ENCODE results near the gene TNS3.

TNS3 gene

GRCh38 chr7:47393406-47393805, 188.5 kb downstream of the TNS3 start:
- H3K36me3 ChIP-seq (ENCODE audit: control insufficient read depth in 2 of 2, insufficient read depth in 2 of 2, low read length in 2 of 2), result peaks cover 27 to 31% of the 10 kb centered on the region in 2 donors
- H3K9me3 ChIP-seq (ENCODE audit: control insufficient read depth in 2 of 2, low read length in 2 of 2), result no peaks in the 10 kb centered on the region

GRCh38 chr7:47392241-47392759, 189.6 kb downstream of the TNS3 start:
- H3K4me1 ChIP-seq (ENCODE audit: control insufficient read depth, insufficient read depth, low read length), result peaks cover 13% of the 10 kb centered on the region
- no peaks in the 10 kb centered on the region for H3K9me3 ChIP-seq (ENCODE audit: control insufficient read depth in 2 of 2, low read length in 2 of 2)
- no peak overlapping the region for H3K4me3 ChIP-seq (ENCODE audit: low read length in 2 of 2)
- H3K27me3 ChIP-seq (ENCODE audit: control insufficient read depth in 1 of 2, insufficient read depth in 2 of 2, low read length in 2 of 2), result no peaks in the 10 kb centered on the region
- no peak overlapping the region for H3K9ac ChIP-seq (ENCODE audit: low read length in 2 of 2)
- H3K27ac ChIP-seq (ENCODE audit: low read length), result no peak overlapping the region
- H3K36me3 ChIP-seq (ENCODE audit: control insufficient read depth in 2 of 2, insufficient read depth in 2 of 2, low read length in 2 of 2), result peaks cover 31% of the 10 kb centered on the region in 2 donors

More at GRCh38 chr7:47393406-47393805, 188.5 kb downstream of the TNS3 start:
- no peak overlapping the region for H3K9ac ChIP-seq (ENCODE audit: low read length in 2 of 2)
- peaks cover 13% of the 10 kb centered on the region for H3K4me1 ChIP-seq (ENCODE audit: control insufficient read depth, insufficient read depth, low read length)
- no peak overlapping the region for H3K4me3 ChIP-seq (ENCODE audit: low read length in 2 of 2)
- no peaks in the 10 kb centered on the region for H3K27me3 ChIP-seq (ENCODE audit: control insufficient read depth in 1 of 2, insufficient read depth in 2 of 2, low read length in 2 of 2)
- H3K27ac ChIP-seq (ENCODE audit: low read length), result no peak overlapping the region

GRCh38 chr7:47391726-47392125, 190.2 kb downstream of the TNS3 start:
- no peak overlapping the region for H3K27ac ChIP-seq (ENCODE audit: low read length)
- peaks cover 29 to 31% of the 10 kb centered on the region in 2 donors for H3K36me3 ChIP-seq (ENCODE audit: control insufficient read depth in 2 of 2, insufficient read depth in 2 of 2, low read length in 2 of 2)
- no peak overlapping the region for H3K9ac ChIP-seq (ENCODE audit: low read length in 2 of 2)
- no peak overlapping the region for H3K4me3 ChIP-seq (ENCODE audit: low read length in 2 of 2)
- no peaks in the 10 kb centered on the region for H3K27me3 ChIP-seq (ENCODE audit: control insufficient read depth in 1 of 2, insufficient read depth in 2 of 2, low read length in 2 of 2)
- H3K9me3 ChIP-seq (ENCODE audit: control insufficient read depth in 2 of 2, low read length in 2 of 2), result no peaks in the 10 kb centered on the region
- peaks cover 13% of the 10 kb centered on the region for H3K4me1 ChIP-seq (ENCODE audit: control insufficient read depth, insufficient read depth, low read length)

DNA sequence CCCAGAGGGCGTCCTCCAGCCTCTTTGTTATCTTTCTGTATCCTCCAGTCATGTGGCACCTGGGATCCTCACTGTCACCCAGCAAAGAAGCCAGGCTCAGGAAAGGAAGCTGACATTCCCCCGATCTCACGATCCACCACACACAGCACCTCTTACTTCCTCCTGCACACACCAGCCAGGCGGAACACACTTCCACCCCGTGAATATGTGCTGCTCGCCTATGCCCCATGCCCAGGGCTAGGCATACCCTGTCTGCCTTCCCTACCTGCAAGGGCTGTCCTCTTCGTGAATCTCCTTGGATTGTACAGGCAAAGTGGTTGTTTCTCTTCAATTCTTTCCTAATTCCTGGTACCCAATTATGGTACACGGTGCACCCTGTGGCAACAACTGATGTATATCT, 191.0 kb downstream of the TNS3 start:
- peaks cover 22 to 25% of the 10 kb centered on the region in 2 donors for H3K36me3 ChIP-seq (ENCODE audit: control insufficient read depth in 2 of 2, insufficient read depth in 2 of 2, low read length in 2 of 2)
- no peaks in the 10 kb centered on the region for H3K27me3 ChIP-seq (ENCODE audit: control insufficient read depth in 1 of 2, insufficient read depth in 2 of 2, low read length in 2 of 2)
- no peak overlapping the region for H3K27ac ChIP-seq (ENCODE audit: low read length)
- H3K4me3 ChIP-seq (ENCODE audit: low read length in 2 of 2), result no peak overlapping the region
- H3K9ac ChIP-seq (ENCODE audit: low read length in 2 of 2), result no peak overlapping the region
- no peaks in the 10 kb centered on the region for H3K9me3 ChIP-seq (ENCODE audit: control insufficient read depth in 2 of 2, low read length in 2 of 2)
- H3K4me1 ChIP-seq (ENCODE audit: control insufficient read depth, insufficient read depth, low read length), result peaks cover 13% of the 10 kb centered on the region

- Histone ChIP-seq H3K27me3 (ENCODE audit: control insufficient read depth in 1 of 2, insufficient read depth in 2 of 2, low read length in 2 of 2) (no peaks in the 10 kb centered on the region), H3K27ac (ENCODE audit: low read length) (no peak overlapping the region), H3K9me3 (ENCODE audit: control insufficient read depth in 2 of 2, low read length in 2 of 2) (no peaks in the 10 kb centered on the region), H3K4me3 (ENCODE audit: low read length in 2 of 2) (no peak overlapping the region), H3K36me3 (ENCODE audit: control insufficient read depth in 2 of 2, insufficient read depth in 2 of 2, low read length in 2 of 2) (peaks cover 14 to 19% of the 10 kb centered on the region in 2 donors), H3K9ac (ENCODE audit: low read length in 2 of 2) (no peak overlapping the region), H3K4me1 (ENCODE audit: control insufficient read depth, insufficient read depth, low read length) (peaks cover 13% of the 10 kb centered on the region)
Observed at GRCh38 chr7:47389923-47390630, 191.8 kb downstream of the TNS3 start.

DNA sequence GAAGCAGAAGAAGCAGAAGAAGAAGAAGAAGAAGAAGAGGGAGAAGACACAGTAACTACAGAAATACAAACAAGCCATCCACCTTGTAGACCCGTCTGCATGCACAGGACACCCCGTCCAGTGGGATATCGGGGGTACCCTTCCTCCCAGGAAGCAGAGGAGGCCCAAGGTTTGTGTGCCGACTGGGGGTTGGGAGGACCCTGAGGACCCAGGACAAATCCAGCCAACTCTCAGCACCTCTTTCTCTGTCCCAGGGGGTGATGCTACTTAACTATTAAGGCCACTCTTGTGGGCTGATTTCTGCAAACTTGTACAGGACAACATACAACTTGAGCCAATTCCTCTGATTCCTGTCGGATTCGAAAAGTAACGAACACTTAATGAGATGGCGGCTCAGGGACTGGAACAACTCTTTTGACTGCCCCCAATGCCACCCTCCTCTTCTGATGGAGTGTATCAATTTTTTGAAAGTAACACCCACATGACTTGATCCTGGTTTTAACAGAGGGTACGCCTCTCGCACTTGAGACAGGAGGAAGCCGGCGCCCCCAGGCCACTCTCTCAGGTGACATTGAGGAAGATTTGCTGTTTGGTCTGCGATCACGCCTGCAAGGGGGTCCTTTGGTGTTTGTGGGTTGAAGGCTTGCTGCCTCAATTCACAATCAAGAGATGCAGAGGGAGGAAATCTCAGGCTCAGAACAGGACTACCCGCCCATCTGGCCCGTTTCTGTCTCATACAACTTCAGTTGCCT, 192.6 kb downstream of the TNS3 start:
- Histone ChIP-seq H3K9me3 (ENCODE audit: control insufficient read depth in 2 of 2, low read length in 2 of 2) (no peaks in the 10 kb centered on the region), H3K36me3 (ENCODE audit: control insufficient read depth in 2 of 2, insufficient read depth in 2 of 2, low read length in 2 of 2) (peaks cover 10 to 15% of the 10 kb centered on the region in 2 donors), H3K4me3 (ENCODE audit: low read length in 2 of 2) (no peak overlapping the region), H3K4me1 (ENCODE audit: control insufficient read depth, insufficient read depth, low read length) (peaks cover 13% of the 10 kb centered on the region), H3K9ac (ENCODE audit: low read length in 2 of 2) (no peak overlapping the region), H3K27ac (ENCODE audit: low read length) (no peak overlapping the region), H3K27me3 (ENCODE audit: control insufficient read depth in 1 of 2, insufficient read depth in 2 of 2, low read length in 2 of 2) (no peaks in the 10 kb centered on the region)

GRCh38 chr7:47387506-47387905, 194.4 kb downstream of the TNS3 start:
- Histone ChIP-seq H3K9ac (ENCODE audit: low read length in 2 of 2) (no peak overlapping the region), H3K27me3 (ENCODE audit: control insufficient read depth in 1 of 2, insufficient read depth in 2 of 2, low read length in 2 of 2) (no peaks in the 10 kb centered on the region), H3K27ac (ENCODE audit: low read length) (no peak overlapping the region), H3K9me3 (ENCODE audit: control insufficient read depth in 2 of 2, low read length in 2 of 2) (no peaks in the 10 kb centered on the region), H3K4me1 (ENCODE audit: control insufficient read depth, insufficient read depth, low read length) (peaks cover 8% of the 10 kb centered on the region), H3K4me3 (ENCODE audit: low read length in 2 of 2) (no peak overlapping the region), H3K36me3 (ENCODE audit: control insufficient read depth in 2 of 2, insufficient read depth in 2 of 2, low read length in 2 of 2) (peaks cover 7 to 10% of the 10 kb centered on the region in 2 donors)

DNA sequence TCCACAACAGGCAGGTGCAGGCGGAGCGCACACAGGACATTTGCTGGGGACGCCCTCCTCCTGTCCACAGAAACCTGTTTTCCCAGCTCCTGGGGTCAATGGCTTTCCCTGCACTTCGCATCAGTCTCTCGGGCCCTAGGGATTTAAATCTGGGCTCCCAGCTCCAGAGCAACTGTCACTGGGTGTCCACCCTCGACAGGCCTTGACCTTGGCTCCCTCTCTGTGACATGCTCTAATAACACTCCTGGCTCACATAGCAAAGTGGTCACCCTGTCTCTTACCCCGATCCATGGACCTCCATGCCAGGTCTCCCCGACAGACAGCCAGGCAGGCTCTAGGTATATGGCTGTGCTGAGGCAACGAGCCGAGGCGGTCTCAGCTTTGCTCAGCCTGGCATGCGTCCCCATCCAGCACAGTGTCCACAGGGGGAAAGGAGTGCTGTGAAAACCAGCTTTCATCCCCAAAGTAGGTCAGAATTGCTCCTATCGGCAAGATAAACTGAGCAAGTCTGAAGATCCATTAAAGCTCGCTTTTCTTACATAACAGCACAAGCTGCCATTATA, 195.6 kb downstream of the TNS3 start:
- H3K36me3 ChIP-seq (ENCODE audit: control insufficient read depth in 2 of 2, insufficient read depth in 2 of 2, low read length in 2 of 2), result peaks cover 5 to 10% of the 10 kb centered on the region in 2 donors
- no peaks in the 10 kb centered on the region for H3K27me3 ChIP-seq (ENCODE audit: control insufficient read depth in 1 of 2, insufficient read depth in 2 of 2, low read length in 2 of 2)
- peaks cover 2% of the 10 kb centered on the region for H3K4me1 ChIP-seq (ENCODE audit: control insufficient read depth, insufficient read depth, low read length)
- H3K9ac ChIP-seq (ENCODE audit: low read length in 2 of 2), result no peak overlapping the region
- no peaks in the 10 kb centered on the region for H3K9me3 ChIP-seq (ENCODE audit: control insufficient read depth in 2 of 2, low read length in 2 of 2)
- H3K27ac ChIP-seq (ENCODE audit: low read length), result no peak overlapping the region
- H3K4me3 ChIP-seq (ENCODE audit: low read length in 2 of 2), result no peak overlapping the region

- Histone ChIP-seq H3K9ac (ENCODE audit: low read length in 2 of 2) (no peak overlapping the region), H3K4me3 (ENCODE audit: low read length in 2 of 2) (no peak overlapping the region), H3K27ac (ENCODE audit: low read length) (no peak overlapping the region), H3K36me3 (ENCODE audit: control insufficient read depth in 2 of 2, insufficient read depth in 2 of 2, low read length in 2 of 2) (peaks cover 0 to 10% of the 10 kb centered on the region in 2 donors), H3K9me3 (ENCODE audit: control insufficient read depth in 2 of 2, low read length in 2 of 2) (no peaks in the 10 kb centered on the region), H3K27me3 (ENCODE audit: control insufficient read depth in 1 of 2, insufficient read depth in 2 of 2, low read length in 2 of 2) (no peaks in the 10 kb centered on the region), H3K4me1 (ENCODE audit: control insufficient read depth, insufficient read depth, low read length) (peaks cover 4% of the 10 kb centered on the region)
Observed at GRCh38 chr7:47385536-47386125, 196.3 kb downstream of the TNS3 start.

DNA sequence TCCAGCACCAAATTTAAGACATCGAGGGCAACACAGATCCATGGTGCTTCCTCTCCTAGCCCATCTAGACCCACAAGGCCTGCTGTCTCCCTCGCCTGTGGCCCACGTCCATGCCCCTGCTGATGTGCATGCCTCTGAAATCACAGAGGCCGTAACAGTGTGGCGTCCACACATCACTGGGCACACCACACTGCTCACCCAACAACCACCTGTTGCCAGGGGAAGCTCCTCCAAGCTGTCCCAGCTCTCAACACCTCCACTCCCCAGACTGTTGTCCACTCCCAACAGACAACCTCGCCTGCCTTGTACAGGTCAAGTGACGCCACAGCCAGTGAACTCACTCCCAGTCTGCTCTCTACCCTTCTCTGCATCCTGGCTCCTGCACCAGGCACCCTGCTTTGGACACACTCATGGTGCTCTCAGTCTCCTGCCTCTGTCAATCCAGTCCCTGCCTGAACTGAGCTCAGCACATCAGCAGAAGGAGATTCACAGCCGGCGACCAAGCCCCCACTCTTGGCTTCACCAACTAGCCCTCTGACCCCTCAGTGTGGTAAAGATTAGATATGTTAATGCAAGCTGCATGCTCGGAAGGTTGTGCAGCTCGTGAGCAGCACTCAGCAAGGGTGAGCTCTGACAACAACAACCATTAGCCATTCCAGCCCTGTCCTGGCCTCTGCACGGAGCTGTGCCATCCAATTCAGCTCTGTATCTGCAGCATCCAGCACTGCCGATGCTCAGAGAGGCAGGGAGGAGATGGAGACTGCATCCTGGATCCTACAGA, 197.0 kb downstream of the TNS3 start:
- Histone ChIP-seq H3K4me3 (ENCODE audit: low read length in 2 of 2) (no peak overlapping the region), H3K4me1 (ENCODE audit: control insufficient read depth, insufficient read depth, low read length) (peaks cover 11% of the 10 kb centered on the region), H3K9me3 (ENCODE audit: control insufficient read depth in 2 of 2, low read length in 2 of 2) (no peaks in the 10 kb centered on the region), H3K27ac (ENCODE audit: low read length) (no peak overlapping the region), H3K27me3 (ENCODE audit: control insufficient read depth in 1 of 2, insufficient read depth in 2 of 2, low read length in 2 of 2) (no peaks in the 10 kb centered on the region), H3K36me3 (ENCODE audit: control insufficient read depth in 2 of 2, insufficient read depth in 2 of 2, low read length in 2 of 2) (peaks cover 0 to 7% of the 10 kb centered on the region in 2 donors), H3K9ac (ENCODE audit: low read length in 2 of 2) (no peak overlapping the region)

Measured in stomach smooth muscle (tissue), 2 donors.